HCT116 (cell line): ENCODE measurements around the gene MMEL1. TPM values are rescaled to one million over a fixed set of nuclear protein-coding genes. Genes with fewer than 3 reads are reported as not detected.

Experiments used
- ATAC-seq: fragments of 200-7000 bp; cut with Tn5 transposase; 2 replicates; pipeline ENCODE4 v1.9.1; 2020; ENCODE audit warnings: mild to moderate bottlenecking, moderate library complexity
- BruUV-seq: library from RNA; stranded (reverse); fragments of 400-500 nt; replicated peaks from 2 replicates; lab custom pipeline; 2021; lab: Mats Ljungman, UMichigan
- CTCF ChIA-PET: fragments of 300-600 bp; sonication (Branson Sonifier 250); formaldehyde crosslinking; loops from one replicate; lab custom pipeline; 2021; ENCODE audit warnings: antibody characterized with exemption; lab: Charles Lee
- POLR2A ChIA-PET: fragments of 300-600, 350-600 bp; sonication (Branson Sonifier 250); formaldehyde crosslinking; loops from one replicate; lab custom pipeline; 2021; ENCODE audit warnings: antibody characterized with exemption; lab: Charles Lee
- RAD21 ChIA-PET, 2 experiments: fragments of 300-600 bp; sonication (Branson Sonifier 250); formaldehyde crosslinking; loops; one replicate each; lab custom pipeline; 2023; ENCODE audit warnings: low total read pairs in 2 of 2; ENCODE audit not compliant: uncharacterized antibody in 2 of 2, unreplicated experiment in 2 of 2, low non-redundant PET in 1 of 2; lab: Charles Lee
- DNase-seq: peaks from one replicate; pipeline ENCODE4 v3.0.0-alpha.2; 2010; ENCODE audit warnings: low read depth, low spot score
- H2AFZ ChIP-seq: fragments of 200-600 bp; shearing (Covaris generic), sonication (generic); 2 replicates; pipeline ENCODE4 v1.6.1; 2017; ENCODE audit warnings: low read depth, mixed run types, mixed read lengths, antibody characterized with exemption, low read length; ENCODE audit not compliant: poor library complexity, severe bottlenecking
- H3K27ac ChIP-seq: 2 replicates; pipeline ENCODE4 v1.5.1; 2012; ENCODE audit warnings: low read depth, low read length
- H3K27me3 ChIP-seq: fragments of 200-600 bp; sonication (generic); 2 replicates; pipeline ENCODE4 v1.6.1; 2016; ENCODE audit warnings: mixed run types, low read length, mixed read lengths; ENCODE audit not compliant: insufficient read depth
- H3K36me3 ChIP-seq, 2 experiments: fragments of 200-500 bp in 1 of 2; fragments of 200-600 bp in 1 of 2; sonication (Bioruptor generic) in 1 of 2; sonication (generic) in 1 of 2; 2 replicates each; pipeline versions ENCODE4 v1.5.1 to v1.6.1; 2014 to 2016; ENCODE audit warnings: low read length in 2 of 2, inconsistent platforms in 1 of 2, mixed read lengths in 1 of 2, mixed run types in 1 of 2; ENCODE audit not compliant: insufficient read depth in 2 of 2, control insufficient read depth in 1 of 2
- H3K4me1 ChIP-seq, 2 experiments: fragments of 200-600 bp in 1 of 2; sonication (generic) in 1 of 2; 2 replicates each; pipeline versions ENCODE4 v1.5.1 to v1.6.1; 2012 to 2017; ENCODE audit warnings: low read length in 2 of 2, inconsistent platforms in 1 of 2, mild to moderate bottlenecking in 1 of 2, mixed read lengths in 1 of 2, mixed run types in 1 of 2, moderate library complexity in 1 of 2; ENCODE audit not compliant: insufficient read depth in 2 of 2, control insufficient read depth in 1 of 2
- H3K4me2 ChIP-seq: fragments of 200-600 bp; sonication (generic); 2 replicates; pipeline ENCODE4 v1.6.1; 2017; ENCODE audit warnings: mixed run types, low read length, mixed read lengths
- H3K4me3 ChIP-seq, 2 experiments: fragments of 200-600 bp in 1 of 2; sonication (generic) in 1 of 2; replicated peaks in 1 of 2; 2 replicates each; pipeline ENCODE4 v1.5.1; 2011 to 2016; ENCODE audit warnings: low read length in 2 of 2, control low read depth in 1 of 2, low read depth in 1 of 2, mild to moderate bottlenecking in 1 of 2, mixed read lengths in 1 of 2, mixed run types in 1 of 2
- H3K79me2 ChIP-seq: fragments of 200-600 bp; sonication (generic); 2 replicates; pipeline ENCODE4 v1.6.1; 2017; ENCODE audit warnings: mild to moderate bottlenecking, mixed run types, low read length, moderate library complexity, mixed read lengths; ENCODE audit not compliant: insufficient read depth
- H3K9ac ChIP-seq: fragments of 200-600 bp; sonication (generic); 2 replicates; pipeline ENCODE4 v1.6.1; 2016; ENCODE audit warnings: low read length, mixed read lengths
- H3K9me2 ChIP-seq: fragments of 200-600 bp; sonication (generic), shearing (Covaris generic); 2 replicates; pipeline ENCODE4 v1.6.1; 2017; ENCODE audit warnings: mixed run types, mild to moderate bottlenecking, moderate library complexity; ENCODE audit not compliant: insufficient read depth
- H3K9me3 ChIP-seq, 2 experiments: fragments of 200-500 bp in 1 of 2; fragments of 200-600 bp in 1 of 2; sonication (Bioruptor generic) in 1 of 2; sonication (generic) in 1 of 2; 2 replicates each; pipeline ENCODE4 v1.6.1; 2014 to 2017; ENCODE audit warnings: low read length in 2 of 2, mixed read lengths in 2 of 2, inconsistent platforms in 1 of 2, low read depth in 1 of 2, mild to moderate bottlenecking in 1 of 2, mixed run types in 1 of 2, moderate library complexity in 1 of 2; ENCODE audit not compliant: control insufficient read depth in 1 of 2, insufficient read depth in 1 of 2
- H4K20me1 ChIP-seq: fragments of 200-600 bp; sonication (generic), shearing (Covaris generic); 2 replicates; pipeline ENCODE4 v1.6.1; 2017; ENCODE audit warnings: mixed run types, mild to moderate bottlenecking, moderate library complexity; ENCODE audit not compliant: insufficient read depth
- CBX3 ChIP-seq: IDR thresholded peaks from 2 replicates; pipeline ENCODE4 v1.6.1; 2012; ENCODE audit warnings: low read depth
- CEBPB ChIP-seq: IDR thresholded peaks from 2 replicates; pipeline ENCODE4 v1.6.1; 2012; ENCODE audit warnings: low read depth
- EGR1 ChIP-seq: IDR thresholded peaks from 2 replicates; pipeline ENCODE4 v1.6.1; 2012; ENCODE audit warnings: low read depth
- ELF1 ChIP-seq: IDR thresholded peaks from 2 replicates; pipeline ENCODE4 v1.6.1; 2012; ENCODE audit warnings: low read depth, borderline replicate concordance
- EZH2phosphoT487 ChIP-seq: fragments of 200-600 bp; IDR thresholded peaks from 2 replicates; pipeline ENCODE4 v1.6.1; 2018; ENCODE audit warnings: antibody characterized with exemption, borderline replicate concordance
- FOSL1 ChIP-seq: IDR thresholded peaks from 2 replicates; pipeline ENCODE4 v1.6.1; 2012; ENCODE audit warnings: low read depth
- POLR2A ChIP-seq: IDR thresholded peaks from 2 replicates; pipeline ENCODE4 v1.7.0; 2011; ENCODE audit warnings: borderline replicate concordance; ENCODE audit not compliant: insufficient read depth, insufficient read length; ENCODE audit errors: extremely low read depth
- YY1 ChIP-seq: IDR thresholded peaks from 2 replicates; pipeline ENCODE4 v1.6.1; 2011; ENCODE audit warnings: low read length, low read depth, moderate library complexity, mild to moderate bottlenecking; ENCODE audit not compliant: insufficient replicate concordance; ENCODE audit errors: extremely low read depth
- ZBTB33 ChIP-seq: IDR thresholded peaks from 2 replicates; pipeline ENCODE4 v1.6.1; 2011; ENCODE audit warnings: mild to moderate bottlenecking, low read length, moderate library complexity; ENCODE audit not compliant: insufficient replicate concordance; ENCODE audit errors: extremely low read depth
- ZFX ChIP-seq: fragments of 450-650 bp; IDR thresholded peaks from 2 replicates; pipeline ENCODE4 v1.6.1; 2017
- ZNF274 ChIP-seq: fragments of 200-500 bp; sonication (Bioruptor generic); IDR thresholded peaks from 2 replicates; pipeline ENCODE4 v1.6.1; 2014; ENCODE audit warnings: mild to moderate bottlenecking, low read depth, low read length, inconsistent platforms
- intact Hi-C: fragments of 100-400 bp; cut with micrococcal nuclease; formaldehyde crosslinking; loops from 2 replicates; pipeline ENCODE4 v1.10.0; 2022
- total RNA-seq: library from RNA; stranded (reverse); gene quantifications from one replicate; pipeline ENCODE4 v1.2.1, GENCODE V29; 2021; ENCODE audit not compliant: unreplicated experiment

Gene MMEL1
- total RNA-seq, 1 experiment from 2014 or later, result 2.7 TPM

DNA sequence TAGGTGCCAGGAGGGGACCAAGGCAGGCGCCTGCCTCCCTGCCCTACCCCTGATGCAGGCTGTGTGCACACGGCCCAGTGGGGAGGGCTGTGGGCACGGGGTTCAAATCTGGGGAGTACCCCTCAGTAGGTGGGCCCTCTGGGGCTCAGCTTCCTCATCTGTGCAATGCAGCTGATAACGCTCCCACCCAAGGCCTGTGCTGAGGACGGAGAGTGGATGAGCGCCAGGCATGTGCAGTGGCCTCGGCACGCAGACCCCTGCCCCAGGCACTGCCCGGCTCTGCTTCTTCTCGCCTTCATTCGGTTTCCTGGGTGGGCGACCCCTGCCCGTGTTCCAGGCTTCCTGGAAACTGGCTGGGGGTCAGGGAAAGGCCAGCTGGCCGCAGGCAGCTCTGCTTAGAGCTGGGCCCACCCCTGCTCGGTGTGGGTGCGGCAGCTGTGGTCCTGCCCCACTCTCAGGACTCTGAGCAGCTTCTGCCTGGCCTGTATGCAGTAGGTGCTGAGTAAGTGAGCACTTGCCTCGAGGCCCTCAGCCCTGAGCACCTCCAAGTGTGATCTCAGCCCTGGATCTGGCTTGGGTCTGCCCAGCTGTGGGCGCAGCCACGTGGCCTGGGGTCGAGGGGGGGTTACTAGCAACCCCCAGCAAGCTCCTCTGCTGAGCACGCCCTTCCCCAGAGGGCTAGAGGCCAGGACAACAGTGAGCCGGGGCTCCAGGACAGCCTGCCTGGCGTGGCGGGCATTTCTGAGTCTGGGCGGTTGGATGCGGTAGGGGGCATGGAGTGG is 88.5 kb downstream of the MMEL1 start:
- Histone ChIP-seq H4K20me1 (no peaks in the 10 kb centered on the region), H3K4me3 (no peak overlapping the region), H3K9ac (no peak overlapping the region), H3K4me1 (peaks cover 23 to 50% of the 10 kb centered on the region in 2 experiments), H3K27me3 (no peaks in the 10 kb centered on the region), H3K36me3 (no peaks in the 10 kb centered on the region), H2AFZ (no peak overlapping the region), H3K27ac (no peak overlapping the region; the same call in 1 of the 2 replicates), H3K79me2 (no peaks in the 10 kb centered on the region), H3K9me2 (no peaks in the 10 kb centered on the region), H3K9me3 (no peaks in the 10 kb centered on the region), H3K4me2 (no peak overlapping the region)
- intact Hi-C loops, result no loop called here
- no peak for DNase-seq
- ChIA-PET POLR2A (no interaction called here), CTCF (no interaction called here), RAD21 (no interaction called here)
- BruUV-seq, result no TSS peak
- TF ChIP-seq FOSL1, result no peak
- TF ChIP-seq ZFX, result no peak
- no peak for TF ChIP-seq ZNF274
- no peak for ATAC-seq

GRCh38 chr1:2543543-2544092 is 89.2 kb downstream of the MMEL1 start:
- no peaks in the 10 kb centered on the region for H3K79me2 ChIP-seq
- H3K4me1 ChIP-seq, result peaks cover 17 to 44% of the 10 kb centered on the region in 2 experiments
- H3K27me3 ChIP-seq, result no peaks in the 10 kb centered on the region
- ChIA-PET CTCF (no interaction called here), RAD21 (no interaction called here), POLR2A (no interaction called here)
- ATAC-seq (no peak), DNase-seq (no peak)
- H3K27ac ChIP-seq, result no peak overlapping the region; the same call in 1 of the 2 replicates
- no peaks in the 10 kb centered on the region for H3K9me2 ChIP-seq
- H4K20me1 ChIP-seq, result no peaks in the 10 kb centered on the region
- H3K4me2 ChIP-seq, result no peak overlapping the region
- H3K9me3 ChIP-seq, result no peaks in the 10 kb centered on the region
- intact Hi-C loops, result no loop called here
- no peak overlapping the region for H3K9ac ChIP-seq
- no TSS peak for BruUV-seq
- H3K36me3 ChIP-seq, result no peaks in the 10 kb centered on the region
- TF ChIP-seq CEBPB (no peak), CBX3 (no peak), EGR1 (no peak), FOSL1 (no peak), ELF1 (no peak), EZH2phosphoT487 (no peak), ZBTB33 (no peak), POLR2A (no peak), YY1 (no peak)
- TF ChIP-seq, all 23 proteins: peak for 0
- Histone ChIP-seq H2AFZ (no peak overlapping the region), H3K4me3 (no peak overlapping the region)
